Renal pelvis (tissue), 4 donors: ENCODE measurements around the gene C18orf54. TPM values are rescaled to one million over a fixed set of nuclear protein-coding genes. Genes with fewer than 3 reads are reported as not detected.
"Not testable (repeated sequence)": the region's sequence is repeated elsewhere in the genome, so short reads cannot be mapped to it uniquely, and the experiment has no call there.

Experiments used
- DNase-seq: peaks from one replicate; pipeline ENCODE4 v3.0.0-alpha.2; 2013
- polyA plus RNA-seq, 3 donors: library from polyadenylated mRNA; unstranded; fragments of 120-200 nt; gene quantifications; one replicate each; pipeline ENCODE4 v1.2.1, GENCODE V29; 2013; ENCODE audit not compliant: insufficient read length in 3 of 3

The C18orf54 gene
- polyA plus RNA-seq, 3 donors, result 10.4 to 12.6 (median 11.5) TPM

DNA sequence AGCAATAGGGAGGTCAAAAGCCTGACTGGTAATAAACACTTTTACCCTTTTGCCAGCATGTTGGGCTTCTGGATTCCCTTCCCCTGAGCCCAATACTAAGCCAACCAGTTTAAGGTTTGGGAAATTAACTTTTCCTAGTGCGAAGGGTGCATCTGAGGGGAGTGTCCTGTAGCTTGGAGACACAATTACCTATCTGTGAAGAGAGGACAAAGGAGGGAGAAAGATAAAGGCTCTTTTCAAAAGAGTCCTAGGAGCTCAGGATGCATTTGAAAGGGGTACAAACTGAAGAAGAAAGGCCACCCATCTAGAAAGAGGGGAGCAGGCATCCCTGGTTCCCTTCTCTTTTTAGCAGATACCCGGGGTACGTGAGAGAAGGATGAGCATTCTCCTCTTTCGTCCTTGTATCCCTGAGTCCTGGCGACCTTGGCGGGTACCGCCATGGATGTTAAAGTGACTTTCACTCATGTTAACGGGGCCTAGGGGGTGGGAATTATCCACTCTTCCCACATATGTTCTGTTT, 25.1 kb downstream of the C18orf54 start:
- DNase-seq, result no peak

GRCh38 chr18:54386043-54386442, 28.3 kb downstream of the C18orf54 start:
- no peak for DNase-seq

GRCh38 chr18:54386800-54387495, 29.2 kb downstream of the C18orf54 start:
- not testable (repeated sequence) for DNase-seq

DNA sequence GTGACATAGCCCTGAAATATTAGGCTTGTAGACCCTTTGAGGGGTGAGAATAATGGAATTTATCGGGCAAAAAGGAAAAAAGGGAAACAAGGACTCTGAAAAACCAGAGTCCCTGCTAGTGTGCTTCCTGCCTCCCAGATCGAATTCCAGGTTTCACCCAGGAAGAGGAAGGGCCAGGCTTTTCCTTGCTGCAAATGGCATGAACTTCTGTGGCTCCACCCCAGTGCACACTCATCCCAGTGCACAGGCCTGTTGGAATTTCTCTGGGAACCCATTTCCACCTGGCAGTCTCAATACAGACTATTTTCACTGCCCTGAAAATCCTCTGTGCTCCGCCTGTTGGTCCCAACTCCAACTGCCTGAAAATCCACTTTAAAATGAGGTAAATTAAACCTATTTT, 29.9 kb downstream of the C18orf54 start:
- DNase-seq, result no peak

DNA sequence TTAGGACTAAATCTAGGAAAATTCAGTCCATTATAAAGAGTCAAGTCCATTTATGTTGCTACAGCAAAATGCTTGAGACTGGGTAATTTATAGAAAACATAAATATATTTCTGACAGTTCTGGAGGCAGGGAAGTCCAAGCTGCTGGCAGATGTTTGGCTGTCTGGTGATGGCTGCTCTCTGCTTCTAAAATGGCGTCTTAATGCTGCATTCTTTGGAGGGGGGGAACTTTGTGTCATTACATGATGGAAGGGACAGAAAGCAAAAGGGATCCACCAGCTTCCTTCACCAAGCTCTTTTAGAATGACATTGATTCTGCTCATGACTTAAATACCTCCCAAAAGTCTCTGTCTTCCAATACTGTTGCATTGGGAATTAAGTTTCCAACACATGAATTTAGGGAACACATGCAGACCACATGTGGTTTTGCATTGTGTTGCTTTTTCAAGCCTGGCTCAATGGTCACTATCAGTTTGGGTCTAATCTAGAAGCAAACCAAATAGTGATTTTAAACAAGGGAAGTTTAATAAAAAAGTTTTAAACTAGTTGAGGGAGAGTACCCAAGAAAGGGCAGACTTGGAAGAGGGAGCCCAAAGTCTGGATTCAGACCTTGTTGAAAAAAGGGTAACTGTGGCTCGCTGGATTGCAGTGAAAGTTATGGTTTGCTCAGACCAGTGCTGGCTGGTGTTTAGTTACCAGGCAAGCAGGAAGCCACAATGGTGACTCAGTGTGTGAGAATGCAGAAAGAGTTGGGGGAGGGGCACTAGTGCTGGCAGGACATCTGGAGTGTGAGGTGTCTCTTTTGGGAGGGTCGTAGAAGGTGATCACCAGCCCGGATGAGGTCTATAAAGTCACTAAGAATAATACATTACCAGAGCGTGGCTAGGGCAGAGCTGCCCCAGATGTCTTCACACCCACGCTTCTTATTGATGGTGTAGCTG, 30.8 kb downstream of the C18orf54 start:
- DNase-seq, result no peak

GRCh38 chr18:54389143-54389505, 31.4 kb downstream of the C18orf54 start:
- DNase-seq, result no peak

DNA sequence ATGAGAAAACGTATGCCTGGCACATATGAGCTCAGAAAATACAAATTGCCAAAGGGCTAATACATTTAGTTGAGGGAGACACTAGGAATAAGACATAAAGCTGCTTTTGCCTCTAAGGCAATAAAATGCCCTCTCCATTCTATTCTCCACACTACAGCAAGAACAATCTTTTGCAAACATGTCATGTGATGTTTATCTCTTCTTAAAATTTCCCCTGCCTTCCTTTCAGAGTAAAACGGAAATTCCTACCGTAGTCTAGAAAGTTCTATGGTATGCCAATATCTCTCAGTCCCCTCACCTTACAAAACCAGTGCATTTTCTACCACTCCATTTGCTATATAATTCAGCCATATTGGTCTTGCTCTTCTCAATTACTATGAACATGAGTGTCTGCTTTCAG, 33.1 kb downstream of the C18orf54 start:
- no peak for DNase-seq

DNA sequence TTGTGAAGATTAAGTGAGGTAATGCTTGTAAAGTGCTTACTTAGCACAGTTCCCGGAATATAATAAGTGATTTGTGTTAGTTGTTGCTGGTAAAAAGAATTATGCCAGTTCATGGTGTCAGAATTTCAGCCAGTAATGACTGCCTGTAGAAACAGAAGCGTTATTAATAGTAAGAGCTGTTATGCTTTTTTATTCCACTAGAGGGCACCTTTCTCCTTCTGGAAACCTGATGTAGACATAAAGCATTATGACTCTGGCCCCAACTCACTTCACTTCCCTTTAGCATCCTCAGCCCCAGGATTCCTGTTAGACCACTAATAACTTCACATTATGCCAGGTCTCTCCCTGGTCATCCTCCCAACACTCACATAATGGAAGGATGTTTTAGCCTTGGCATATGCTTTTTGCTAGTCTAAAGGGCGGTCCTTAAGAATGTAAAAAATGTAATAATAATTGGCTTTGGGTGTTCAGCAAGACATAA, 34.9 kb downstream of the C18orf54 start:
- peak; percentile 64 for DNase-seq

GRCh38 chr18:54393648-54394294, 36.1 kb downstream of the C18orf54 start:
- no peak for DNase-seq

GRCh38 chr18:54396760-54397159, 39.1 kb downstream of the C18orf54 start:
- no peak for DNase-seq

DNA sequence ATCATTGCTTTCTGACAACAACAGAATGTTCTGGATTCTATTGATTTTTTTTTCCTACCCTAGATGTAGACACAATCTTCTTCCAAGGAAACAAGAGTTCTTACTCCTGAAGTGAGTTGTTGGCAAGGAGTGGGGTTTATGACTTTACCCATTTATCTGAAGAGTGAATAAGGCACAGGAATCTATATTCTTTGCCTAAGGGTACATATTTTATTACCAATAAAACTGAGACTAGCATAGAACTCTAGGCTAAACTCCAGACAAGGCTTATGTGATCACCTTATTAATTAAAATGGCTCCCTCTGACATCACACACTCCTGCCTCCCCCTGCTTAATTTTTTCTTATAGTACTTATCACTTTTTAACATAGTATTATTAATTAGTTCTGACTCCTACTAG, 47.6 kb downstream of the C18orf54 start:
- no peak for DNase-seq

DNA sequence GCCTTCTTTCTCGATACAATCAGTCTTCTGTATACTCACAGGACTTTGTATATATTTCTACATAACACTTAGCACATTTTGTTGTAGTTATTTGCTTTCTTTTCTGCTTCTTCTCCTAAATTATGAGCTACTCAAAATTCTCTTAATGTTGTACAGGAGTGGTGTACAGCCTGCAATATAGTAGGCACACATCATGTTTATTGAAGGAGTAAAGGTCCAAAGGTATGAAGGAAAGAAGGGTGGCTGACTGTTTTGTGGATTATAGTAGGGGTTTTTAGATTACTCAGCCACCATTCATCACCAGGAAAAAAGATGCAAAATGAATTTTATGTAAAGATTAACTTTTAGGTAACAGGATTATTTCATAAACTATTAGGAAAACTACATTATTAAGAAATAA, 54.1 kb downstream of the C18orf54 start:
- no peak for DNase-seq

DNA sequence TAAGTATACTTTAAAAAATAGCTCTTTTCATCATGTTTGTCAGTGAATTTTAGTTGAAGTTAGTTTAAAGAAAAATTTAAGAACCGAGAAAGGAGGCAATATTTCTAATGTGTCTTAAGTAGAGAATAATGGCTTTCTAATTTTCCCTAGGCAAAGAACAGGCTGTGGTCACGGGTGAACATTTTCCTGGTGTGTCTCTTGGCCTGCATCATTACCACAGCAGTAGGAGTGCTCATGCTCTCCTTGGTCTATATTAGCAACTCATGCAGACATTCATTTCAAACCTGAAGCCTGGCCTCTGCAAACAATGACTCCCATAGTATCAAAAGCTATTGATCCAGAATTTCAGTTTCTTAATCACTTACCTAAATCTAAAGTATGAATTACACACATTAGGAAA, 57.4 kb downstream of the C18orf54 start:
- DNase-seq, result no peak

DNA sequence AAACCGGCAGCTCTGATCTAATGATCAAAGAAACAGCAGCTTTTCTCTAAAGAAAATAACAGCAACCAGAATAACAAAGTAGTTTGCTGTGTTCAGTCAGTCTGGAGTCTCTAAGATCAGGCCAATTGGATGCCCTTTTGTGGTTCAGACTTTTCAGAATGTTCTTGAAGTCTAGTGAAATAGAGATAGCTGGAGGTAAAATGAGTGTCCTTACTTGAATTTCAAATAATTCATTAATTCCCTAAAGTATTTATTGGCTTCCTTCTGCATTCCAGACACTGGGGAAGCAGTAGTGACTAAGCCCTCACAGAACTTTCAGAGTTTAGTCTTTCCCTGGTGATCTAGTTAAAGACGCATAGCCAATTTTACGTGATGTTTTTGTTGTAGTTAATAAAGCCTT, 58.7 kb downstream of the C18orf54 start:
- no peak for DNase-seq

- DNase-seq, result no peak
Observed at GRCh38 chr18:54423831-54424230, 66.1 kb downstream of the C18orf54 start.

GRCh38 chr18:54426085-54426665, 68.5 kb downstream of the C18orf54 start:
- DNase-seq, result no peak

Other genes starting within 250 kb of the C18orf54 start
- gene MBD2, start 133.2 kb upstream of the C18orf54 start, polyA plus RNA-seq, result 100 to 1,000 TPM in 2 of 3 donors, 10 to 100 TPM in 1; 93.5 to 121 (median 113) TPM
- 10 to 100 TPM; 44.8 to 85.7 (median 75.7) TPM for gene POLI, start 88.4 kb upstream of the C18orf54 start, polyA plus RNA-seq
- under 1 TPM; 0.27 to 0.51 (median 0.44) TPM for gene STARD6, start within 50 bp of the C18orf54 start, polyA plus RNA-seq
- gene DYNAP, start 233.3 kb downstream of the C18orf54 start, polyA plus RNA-seq, result under 1 TPM in 1 of 3 donors, not detected in 2; 0.12 TPM